K562 (cell line): ENCODE measurements around the gene ATP6V0E1. TPM values are rescaled to one million over a fixed set of nuclear protein-coding genes. Genes with fewer than 3 reads are reported as not detected.

Experiments used
- ATAC-seq: fragments of 200-7000 bp; cut with Tn5 transposase; 3 replicates; pipeline ENCODE4 v1.9.1; 2020; ENCODE audit warnings: moderate library complexity
- BruUV-seq: library from RNA; stranded (reverse); fragments of 400-500 nt; replicated peaks from 2 replicates; lab custom pipeline; 2021; lab: Mats Ljungman, UMichigan
- CTCF ChIA-PET: fragments of 300-600 bp; formaldehyde crosslinking; extraction: SDS; loops from one replicate; lab custom pipeline; 2021; ENCODE audit warnings: low intra/inter-chr PET ratio; lab: Yijun Ruan, JAX
- POLR2A ChIA-PET: fragments of 300-600, 350-650 bp; sonication (Branson Sonifier 250); formaldehyde crosslinking; extraction: SDS; loops from one replicate; lab custom pipeline; 2021; ENCODE audit warnings: antibody characterized with exemption, inconsistent platforms; lab: Yijun Ruan, JAX
- DNase-seq, 4 experiments: peaks; one replicate each; pipeline versions ENCODE4 v3.0.0 to v3.0.0-alpha.2; 2011 to 2018; ENCODE audit warnings: low spot score in 3 of 4, mixed read lengths in 3 of 4; ENCODE audit errors: extremely low read depth in 1 of 4
- FAIRE-seq: peaks from 2 replicates; lab custom pipeline; 2011; peaks lifted over from hg19 to GRCh38; lab: Jason Lieb, UNC
- H2AFZ ChIP-seq: 2 replicates; pipeline ENCODE4 v1.6.0; 2011; ENCODE audit warnings: low read depth, low read length, control low read depth, inconsistent platforms
- H3K27ac ChIP-seq: fragments of 200-600 bp; 3 replicates; pipeline ENCODE4 v1.8.0; 2011; ENCODE audit warnings: low read depth, mild to moderate bottlenecking, control low read depth, inconsistent platforms, low read length, moderate library complexity, mixed read lengths; ENCODE audit errors: extremely low read depth
- H3K27me3 ChIP-seq, 2 experiments: fragments of 300-600 bp in 1 of 2; 2 replicates in 1 of 2; 3 replicates in 1 of 2; pipeline versions ENCODE4 v1.6.0 to v1.8.0; 2011; ENCODE audit warnings: inconsistent platforms in 2 of 2, low read length in 2 of 2, mild to moderate bottlenecking in 1 of 2, mixed read lengths in 1 of 2, moderate library complexity in 1 of 2; ENCODE audit not compliant: control insufficient read depth in 2 of 2, insufficient read depth in 2 of 2
- H3K36me3 ChIP-seq: fragments of 300-600 bp; 3 replicates; pipeline ENCODE4 v1.8.0; 2011; ENCODE audit warnings: mild to moderate bottlenecking, low read length, inconsistent platforms; ENCODE audit not compliant: control insufficient read depth, insufficient read depth
- H3K4me1 ChIP-seq, 2 experiments: fragments of 200-600 bp in 1 of 2; replicated peaks in 1 of 2; 2 replicates in 1 of 2; 3 replicates in 1 of 2; pipeline versions ENCODE4 v1.5.1 to v1.8.0; 2011; ENCODE audit warnings: inconsistent platforms in 2 of 2, low read length in 2 of 2, mild to moderate bottlenecking in 1 of 2, mixed read lengths in 1 of 2, moderate library complexity in 1 of 2; ENCODE audit not compliant: control insufficient read depth in 2 of 2, insufficient read depth in 2 of 2
- H3K4me2 ChIP-seq: 2 replicates; pipeline ENCODE4 v1.6.1; 2011; ENCODE audit warnings: low read length, control low read depth, inconsistent platforms, mixed read lengths; ENCODE audit not compliant: insufficient read depth
- H3K4me3 ChIP-seq: fragments of 200-600 bp; sonication (generic), shearing (Covaris generic); 2 replicates; pipeline ENCODE4 v1.5.1; 2016; ENCODE audit warnings: control low read depth, inconsistent platforms
- H3K79me2 ChIP-seq: fragments of 200-600 bp; 3 replicates; pipeline ENCODE4 v1.8.0; 2011; ENCODE audit warnings: low read length, inconsistent platforms; ENCODE audit not compliant: control insufficient read depth, insufficient read depth
- H3K9ac ChIP-seq, 2 experiments: 2 replicates each; pipeline versions ENCODE4 v1.6.0 to v1.6.1; 2011; ENCODE audit warnings: low read depth in 2 of 2, low read length in 2 of 2, control low read depth in 1 of 2, inconsistent platforms in 1 of 2, mild to moderate bottlenecking in 1 of 2, mixed read lengths in 1 of 2; ENCODE audit not compliant: insufficient read depth in 1 of 2
- H3K9me1 ChIP-seq: one replicate; pipeline ENCODE4 v1.6.0; 2011; ENCODE audit warnings: inconsistent platforms, mild to moderate bottlenecking, low read length, moderate library complexity; ENCODE audit not compliant: control insufficient read depth, insufficient read depth
- H3K9me3 ChIP-seq: replicated peaks from 2 replicates; pipeline ENCODE4 v1.5.1; 2011; ENCODE audit warnings: low read depth, low read length, inconsistent platforms; ENCODE audit not compliant: control insufficient read depth, insufficient read depth
- H4K20me1 ChIP-seq: replicated peaks from 2 replicates; pipeline ENCODE4 v1.6.1; 2011; ENCODE audit warnings: low read length, inconsistent platforms, mixed read lengths; ENCODE audit not compliant: control insufficient read depth, insufficient read depth
- ATF7 ChIP-seq: fragments of 450-650 bp; IDR thresholded peaks from 2 replicates; pipeline ENCODE4 v1.7.1; 2014; ENCODE audit warnings: mild to moderate bottlenecking, moderate library complexity
- CCNT2 ChIP-seq: IDR thresholded peaks from 2 replicates; pipeline ENCODE4 v1.6.1; 2011; ENCODE audit warnings: borderline replicate concordance, low read depth, mild to moderate bottlenecking, moderate library complexity, mixed read lengths, low read length; ENCODE audit not compliant: insufficient read length; ENCODE audit errors: extremely low read depth
- CTCFL ChIP-seq: IDR thresholded peaks from 2 replicates; pipeline ENCODE4 v1.6.1; 2011; ENCODE audit warnings: borderline replicate concordance, low read depth, mild to moderate bottlenecking, moderate library complexity, low read length; ENCODE audit not compliant: insufficient read depth, poor library complexity, severe bottlenecking
- HMBOX1 ChIP-seq: sonication (generic); IDR thresholded peaks from 2 replicates; pipeline ENCODE4 v1.6.1; 2016
- NBN ChIP-seq: fragments of 450-650 bp; IDR thresholded peaks from 2 replicates; pipeline ENCODE4 v1.6.1; 2016; ENCODE audit warnings: low read depth, mild to moderate bottlenecking
- POLR3A ChIP-seq: IDR thresholded peaks from 2 replicates; pipeline ENCODE4 v1.6.1; 2011; ENCODE audit warnings: borderline replicate concordance, mild to moderate bottlenecking, moderate library complexity; ENCODE audit not compliant: insufficient read length, insufficient read depth; ENCODE audit errors: extremely low read depth
- REST ChIP-seq, 2 experiments: fragments of 450-650 bp; formaldehyde crosslinking in 1 of 2; IDR thresholded peaks; 2 replicates each; pipeline versions ENCODE4 v1.4.0 to v1.6.1; 2014 to 2020; ENCODE audit warnings: mild to moderate bottlenecking in 2 of 2, borderline replicate concordance in 1 of 2, low read depth in 1 of 2
- TCF7 ChIP-seq: sonication (generic); IDR thresholded peaks from 2 replicates; pipeline ENCODE4 v1.6.1; 2016; ENCODE audit warnings: antibody characterized with exemption, borderline replicate concordance
- TGIF2 ChIP-seq: sonication (generic); formaldehyde crosslinking; IDR thresholded peaks from 2 replicates; pipeline ENCODE4 v1.8.1; 2022; ENCODE audit warnings: mild to moderate bottlenecking, missing genetic modification reagents, moderate library complexity
- ZNF311 ChIP-seq: fragments of 250-450 bp; sonication (Bioruptor Pico); IDR thresholded peaks from 2 replicates; pipeline ENCODE4 v1.4.0; 2020; ENCODE audit warnings: mild to moderate bottlenecking, moderate library complexity
- WGBS: fragments of 100-300 bp; shearing (Covaris generic); methylation state at CpG from one replicate; pipeline ENCODE4 v1.1.6; 2016; ENCODE audit warnings: low coverage, mixed read lengths; ENCODE audit not compliant: insufficient coverage; ENCODE audit errors: missing lambda C conversion rate; 5-methylcytosine and 5-hydroxymethylcytosine counted together
- in situ Hi-C: fragments of 300-500 bp; cut with MboI; formaldehyde crosslinking; loops from 4 replicates; pipeline ENCODE4 v1.15.0; 2018; ENCODE audit warnings: inconsistent platforms, mixed read lengths
- intact Hi-C: fragments of 100-400 bp; cut with micrococcal nuclease; formaldehyde crosslinking; loops from 2 replicates; pipeline ENCODE4 v1.14.2; 2022
- polyA plus RNA-seq, 8 experiments: library from polyadenylated mRNA; depleted of rRNA in 4 of 8; stranded (reverse) in 5 of 8; unstranded in 3 of 8; fragments of >200 nt; fragmentation: Nextera tagmentation in 2 of 8; fragmentation: Illumina TruSeq in 1 of 8; extraction: Ambion mirVana in 2 of 8; extraction: Trizol in 1 of 8; gene quantifications; 2 replicates each; pipeline versions ENCODE4 v1.2.1 to v1.2.3, GENCODE V29; 2011 to 2014; ENCODE audit warnings: inconsistent platforms in 1 of 8, missing spikeins in 1 of 8
- total RNA-seq, 7 experiments: library from RNA; depleted of rRNA in 6 of 7; stranded (reverse); fragments of >200 nt in 6 of 7; fragmentation: Illumina TruSeq in 2 of 7; extraction: Trizol in 2 of 7; gene quantifications; 2 replicates each; pipeline versions ENCODE4 v1.2.1 to v1.2.3, GENCODE V29; 2011 to 2021; ENCODE audit warnings: low replicate concordance in 1 of 7

ATP6V0E1 gene
- total and polyA plus RNA-seq, 9 of the 15 experiments (the other 6 are each of a cell fraction or from before 2014, with no cell fraction given) = 63.8 to 395 (median 112) TPM

- intact Hi-C loops = no loop called here
- no peak for ATAC-seq
- TF ChIP-seq ZNF311 = no peak
- no peak for TF ChIP-seq TCF7
- TF ChIP-seq TGIF2 (CRISPR knock-in tag) = no peak
- TF ChIP-seq CTCFL = no peak
- TF ChIP-seq CCNT2 = no peak
- no peak for TF ChIP-seq POLR3A
- no peak for TF ChIP-seq ATF7
- no peak for TF ChIP-seq HMBOX1
- no peak for TF ChIP-seq NBN
- TF ChIP-seq REST (IDR thresholded peaks at IDR 0.05; ENCODE audit: borderline replicate concordance) = no peak
- no peak for TF ChIP-seq REST (CRISPR knock-in tag; IDR thresholded peaks at IDR 0.05; ENCODE audit: low read depth)
- no peak overlapping the region for H3K4me2 ChIP-seq
- 25% methylated on average over 3 of the region's 3 CpGs for WGBS
- no peaks in the 10 kb centered on the region for H4K20me1 ChIP-seq
- H3K27me3 ChIP-seq = no peaks in the 10 kb centered on the region
- CTCF ChIA-PET = no interaction called here
- no peak for FAIRE-seq
- H3K4me1 ChIP-seq = peaks cover 0 to 4% of the 10 kb centered on the region in 2 experiments; a peak in 3 of 5 replicates
- no peak overlapping the region for H3K27ac ChIP-seq
- H3K36me3 ChIP-seq = no peaks in the 10 kb centered on the region
- no peak overlapping the region for H3K9ac ChIP-seq
- H3K79me2 ChIP-seq = no peaks in the 10 kb centered on the region
- no peak overlapping the region for H3K4me3 ChIP-seq
- in situ Hi-C loops = no loop called here
- no peak for DNase-seq
- no peaks in the 10 kb centered on the region for H3K9me1 ChIP-seq
- H3K9me3 ChIP-seq = no peaks in the 10 kb centered on the region
- POLR2A ChIA-PET = no interaction called here
- no TSS peak for BruUV-seq
- no peak overlapping the region for H2AFZ ChIP-seq
Observed at GRCh38 chr5:173078878-173079277, 95.3 kb downstream of the ATP6V0E1 start.
